ENCODE data around the gene EEF1AKMT2.
"Not testable (repeated sequence)": the region's sequence is repeated elsewhere in the genome, so short reads cannot be mapped to it uniquely, and the experiment has no call there.

The EEF1AKMT2 gene

GRCh38 chr10:124746992-124747391 lies 44.7 kb downstream of the EEF1AKMT2 start:
- H3K4me3 ChIP-seq = no peak overlapping the region
- no peak for DNase-seq (ENCODE audit: low spot score in 2 of 2)
- H3K9me3 ChIP-seq = no peaks in the 10 kb centered on the region
- H3K4me1 ChIP-seq = peaks cover 27% of the 10 kb centered on the region
- H3K36me3 ChIP-seq (replicated peaks) = peaks cover 2% of the 10 kb centered on the region; the same call in 1 of the 2 replicates
- in situ Hi-C loops (cut with MboI; ENCODE audit: low sequenced_read_pairs) = no loop called here
- no peaks in the 10 kb centered on the region for H3K27me3 ChIP-seq (ENCODE audit: low read depth)

DNA sequence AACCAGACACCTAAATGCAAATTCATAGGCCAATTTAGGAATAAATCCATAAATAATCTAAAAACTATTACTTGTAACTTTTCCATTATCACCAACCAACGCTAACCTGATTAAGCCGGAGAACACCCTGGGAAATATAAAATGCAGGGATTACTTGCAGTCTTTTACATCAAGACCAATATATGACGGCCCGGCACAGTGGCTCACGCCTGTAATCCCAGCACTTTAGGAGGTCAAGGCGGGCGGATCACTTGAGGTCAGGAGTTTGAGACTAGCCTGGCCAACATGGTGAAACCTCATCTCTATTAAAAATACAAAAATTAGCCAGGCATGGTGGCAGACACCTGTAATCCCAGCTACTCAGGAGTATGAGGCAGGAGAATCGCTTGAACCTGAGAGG lies 45.2 kb downstream of the EEF1AKMT2 start:
- H3K36me3 ChIP-seq (replicated peaks); H3K9me3 ChIP-seq; H3K27me3 ChIP-seq (ENCODE audit: low read depth); in situ Hi-C loops (cut with MboI; ENCODE audit: low sequenced_read_pairs); H3K4me3 ChIP-seq; DNase-seq (ENCODE audit: low spot score in 2 of 2): not testable (repeated sequence)
- H3K4me1 ChIP-seq = peaks cover 32% of the 10 kb centered on the region

- H3K27me3 ChIP-seq (ENCODE audit: low read depth) = no peaks in the 10 kb centered on the region
- peak in 1 of 2 experiments; percentile 65 for DNase-seq (ENCODE audit: low spot score in 2 of 2)
- in situ Hi-C loops (cut with MboI; ENCODE audit: low sequenced_read_pairs) = no loop called here
- H3K4me3 ChIP-seq = no peak overlapping the region
- peaks cover 2% of the 10 kb centered on the region; the same call in 1 of the 2 replicates for H3K36me3 ChIP-seq (replicated peaks)
- peaks cover 39% of the 10 kb centered on the region for H3K4me1 ChIP-seq
- H3K9me3 ChIP-seq = no peaks in the 10 kb centered on the region
These were observed 46.0 kb downstream of the EEF1AKMT2 start for GRCh38 chr10:124745673-124746072.

DNA sequence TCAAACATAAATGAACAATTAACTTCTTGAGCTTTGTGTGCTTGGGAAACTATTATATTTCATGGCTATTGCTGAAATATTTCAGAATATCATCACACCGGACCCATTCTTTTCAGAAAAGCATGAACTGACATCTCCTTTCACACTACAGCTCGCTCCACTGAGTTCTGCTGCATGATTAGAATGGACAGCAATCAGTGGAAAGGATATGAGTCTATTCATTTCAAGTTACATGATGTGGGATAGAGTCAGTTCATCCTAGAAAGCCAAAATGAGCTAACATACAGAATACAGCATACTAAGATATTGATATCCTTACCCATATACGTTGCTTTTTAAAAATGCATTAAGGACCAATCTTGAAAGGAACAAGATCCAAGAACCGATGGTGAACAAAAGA lies 46.4 kb downstream of the EEF1AKMT2 start:
- peaks cover 41% of the 10 kb centered on the region for H3K4me1 ChIP-seq
- no peaks in the 10 kb centered on the region for H3K9me3 ChIP-seq
- in situ Hi-C loops (cut with MboI; ENCODE audit: low sequenced_read_pairs) = no loop called here
- H3K4me3 ChIP-seq = no peak overlapping the region
- H3K27me3 ChIP-seq (ENCODE audit: low read depth) = no peaks in the 10 kb centered on the region
- peaks cover 2% of the 10 kb centered on the region; the same call in 1 of the 2 replicates for H3K36me3 ChIP-seq (replicated peaks)
- no peak for DNase-seq (ENCODE audit: low spot score in 2 of 2)

GRCh38 chr10:124744102-124745050 lies 47.3 kb downstream of the EEF1AKMT2 start, which contains the start of gene FAM53B:
FAM53B (minus strand) TSS chr10:124744378; CDS start chr10:124706713, 37,665 bp downstream.
- no peaks in the 10 kb centered on the region for H3K9me3 ChIP-seq
- peak; percentile 78 to 86 for DNase-seq (ENCODE audit: low spot score in 2 of 2)
- H3K36me3 ChIP-seq (replicated peaks) = peaks cover 2% of the 10 kb centered on the region; the same call in 1 of the 2 replicates
- H3K4me1 ChIP-seq = peaks cover 49% of the 10 kb centered on the region
- in situ Hi-C loops (cut with MboI; ENCODE audit: low sequenced_read_pairs) = loop anchor here (5.0 kb wide), 2 partner anchors 67 to 217 kb away; no protein-coding TSS in a partner anchor
- no peaks in the 10 kb centered on the region for H3K27me3 ChIP-seq (ENCODE audit: low read depth)
- peak within 1 kb of the TSS; percentile 54 for H3K4me3 ChIP-seq

DNA sequence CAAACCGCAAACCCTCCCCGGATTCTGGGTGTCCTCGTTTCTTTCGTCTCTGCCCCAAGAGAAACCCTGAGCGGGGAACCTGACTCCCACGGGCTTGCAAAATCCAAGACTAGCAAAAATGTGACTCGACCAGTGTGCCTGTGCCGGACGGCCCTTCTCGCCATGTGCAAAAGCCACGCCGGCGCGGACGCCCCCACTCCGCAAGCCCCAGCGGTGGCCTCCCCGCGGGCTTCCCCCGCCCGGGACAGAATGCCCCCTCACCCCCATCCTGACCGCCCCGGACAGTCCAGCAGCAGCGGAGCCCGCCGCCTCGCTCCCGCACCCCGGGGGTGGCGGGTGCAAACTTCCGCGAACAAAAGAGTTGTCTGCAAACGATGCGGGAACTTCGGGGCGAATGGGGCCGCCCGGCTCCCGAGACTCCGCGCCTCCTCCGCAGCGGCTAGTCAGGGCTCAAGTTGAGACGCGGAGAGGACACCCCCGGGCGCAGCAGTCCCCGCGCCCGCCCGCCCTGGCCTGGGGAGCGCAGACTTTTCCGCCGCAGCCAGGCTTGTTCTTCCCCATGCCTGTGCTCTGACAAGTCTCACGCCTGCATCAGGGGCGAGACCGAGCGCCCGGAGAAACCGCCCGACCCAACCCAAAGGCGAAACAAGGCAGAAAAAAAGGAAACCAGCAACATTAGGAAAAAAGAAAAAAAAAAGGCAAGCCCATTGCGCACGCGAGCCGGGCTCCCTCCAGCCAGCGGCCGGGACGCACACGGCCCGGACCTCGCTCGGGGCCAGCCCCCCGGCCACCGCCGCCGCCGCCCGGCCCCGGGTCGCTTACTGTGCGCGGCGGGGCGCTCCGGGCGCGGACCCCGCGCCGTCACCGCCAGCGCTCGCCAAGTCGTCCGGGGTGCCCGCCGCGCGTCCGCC lies 48.2 kb downstream of the EEF1AKMT2 start:
- H3K4me1 ChIP-seq = peaks cover 52% of the 10 kb centered on the region
- peak; percentile 16 to 47 for DNase-seq (ENCODE audit: low spot score in 2 of 2)
- H3K9me3 ChIP-seq = no peaks in the 10 kb centered on the region
- peak overlapping the region; percentile 54 for H3K4me3 ChIP-seq
- in situ Hi-C loops (cut with MboI; ENCODE audit: low sequenced_read_pairs) = loop anchor here (5.0 kb wide), 2 partner anchors 66 to 216 kb away; no protein-coding TSS in a partner anchor
- peaks cover 2% of the 10 kb centered on the region; the same call in 1 of the 2 replicates for H3K36me3 ChIP-seq (replicated peaks)
- no peaks in the 10 kb centered on the region for H3K27me3 ChIP-seq (ENCODE audit: low read depth)

- peaks cover 46% of the 10 kb centered on the region for H3K4me1 ChIP-seq
- DNase-seq (ENCODE audit: low spot score in 2 of 2) = peak; percentile 70 to 78
- H3K36me3 ChIP-seq (replicated peaks) = 0 out of 2 replicates have a peak, but pooled peaks cover 2% of the 10 kb centered on the region
- H3K9me3 ChIP-seq = no peaks in the 10 kb centered on the region
- H3K27me3 ChIP-seq (ENCODE audit: low read depth) = no peaks in the 10 kb centered on the region
- peak overlapping the region; percentile 54 for H3K4me3 ChIP-seq
- in situ Hi-C loops (cut with MboI; ENCODE audit: low sequenced_read_pairs) = loop anchor here (5.0 kb wide), 2 partner anchors 65 to 215 kb away; no protein-coding TSS in a partner anchor
These were observed 49.1 kb downstream of the EEF1AKMT2 start for GRCh38 chr10:124742413-124743190.

GRCh38 chr10:124741922-124742412 lies 49.7 kb downstream of the EEF1AKMT2 start:
- in situ Hi-C loops (cut with MboI; ENCODE audit: low sequenced_read_pairs) = loop anchor here (5.0 kb wide), 2 partner anchors 65 to 215 kb away; no protein-coding TSS in a partner anchor
- peak; percentile 6 to 57 for DNase-seq (ENCODE audit: low spot score in 2 of 2)
- Histone ChIP-seq H3K9me3 (no peaks in the 10 kb centered on the region), H3K4me1 (peaks cover 40% of the 10 kb centered on the region), H3K27me3 (ENCODE audit: low read depth) (no peaks in the 10 kb centered on the region), H3K36me3 (replicated peaks) (0 out of 2 replicates have a peak, but pooled peaks cover 2% of the 10 kb centered on the region), H3K4me3 (peak overlapping the region; percentile 54)

DNA sequence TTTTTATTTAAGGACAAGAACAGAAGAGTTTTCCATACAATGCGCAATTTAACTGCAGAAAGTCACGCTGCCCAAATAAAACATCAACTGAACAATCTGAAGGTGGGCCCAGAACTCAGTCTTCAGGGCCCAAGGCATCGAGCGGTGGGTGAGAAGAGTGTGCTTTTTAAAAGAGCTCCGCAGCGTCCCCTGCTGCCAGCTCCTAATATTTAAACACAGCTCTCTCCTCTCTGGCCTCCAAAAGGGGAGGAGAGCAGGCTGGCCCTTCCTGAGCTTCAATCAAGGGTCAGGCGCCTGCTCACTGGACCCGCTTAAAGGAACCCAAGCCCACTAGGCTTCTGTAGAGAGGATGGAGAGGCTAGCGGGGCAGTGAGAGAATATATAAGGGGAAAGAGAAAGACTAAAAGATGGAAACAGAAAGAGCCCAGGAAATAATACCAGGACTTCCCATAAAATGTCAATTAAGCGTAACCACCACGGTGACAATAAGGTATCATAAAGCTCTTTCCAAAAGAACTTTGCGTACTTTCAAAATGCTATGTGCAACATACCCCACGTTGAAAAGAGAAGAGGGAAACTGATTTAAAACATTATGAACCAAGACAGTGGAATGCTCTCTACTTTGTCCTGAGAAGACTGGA lies 50.3 kb downstream of the EEF1AKMT2 start:
- in situ Hi-C loops (cut with MboI; ENCODE audit: low sequenced_read_pairs) = loop anchor here (5.0 kb wide), 2 partner anchors 64 to 214 kb away; no protein-coding TSS in a partner anchor
- no peaks in the 10 kb centered on the region for H3K36me3 ChIP-seq (replicated peaks)
- H3K4me3 ChIP-seq = peak overlapping the region; percentile 54
- H3K9me3 ChIP-seq = no peaks in the 10 kb centered on the region
- peak; percentile 82 to 91 for DNase-seq (ENCODE audit: low spot score in 2 of 2)
- H3K4me1 ChIP-seq = peaks cover 36% of the 10 kb centered on the region
- H3K27me3 ChIP-seq (ENCODE audit: low read depth) = no peaks in the 10 kb centered on the region

DNA sequence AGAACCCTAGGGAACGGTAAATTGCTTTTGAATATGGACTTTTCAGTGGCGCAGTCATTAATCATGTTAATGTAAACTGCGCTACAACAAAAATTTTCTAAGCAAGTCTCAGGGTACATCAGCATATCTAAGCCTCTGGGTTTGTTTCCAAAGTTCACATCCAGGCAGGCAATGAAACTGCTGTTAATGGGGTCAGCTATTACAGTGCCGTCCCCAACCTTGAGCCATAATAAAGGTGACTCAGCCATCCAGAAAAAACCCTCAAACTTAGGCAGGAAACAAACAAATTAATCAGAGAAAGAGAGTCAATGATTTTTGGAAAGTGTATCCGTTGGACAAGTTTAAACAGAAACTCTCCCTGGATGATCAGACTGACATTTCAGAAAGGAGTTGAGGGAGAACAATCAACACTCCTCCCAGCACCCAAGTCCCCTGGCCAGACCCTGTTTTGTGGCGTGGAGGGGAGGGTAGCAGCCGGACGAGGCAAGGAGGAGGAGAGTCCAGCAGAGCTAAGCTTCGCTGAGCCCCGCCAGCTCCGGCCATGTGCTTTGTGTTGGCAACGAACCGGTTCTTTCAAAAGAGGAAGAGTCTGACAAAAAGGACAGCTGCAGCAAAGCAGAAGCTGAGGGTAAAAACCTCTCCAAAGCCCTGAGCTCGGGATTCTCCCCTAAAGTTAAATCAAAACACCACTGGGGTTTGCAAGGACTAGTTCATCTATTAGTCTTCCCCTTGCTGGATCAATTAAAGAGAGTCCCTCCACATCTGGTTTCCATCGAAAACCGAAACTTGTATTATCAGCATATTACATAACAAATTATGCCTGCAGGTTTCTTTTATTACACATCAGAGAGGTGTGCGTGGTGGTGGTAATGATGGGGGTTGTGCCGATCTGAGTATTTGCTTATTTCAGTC lies 51.1 kb downstream of the EEF1AKMT2 start:
- in situ Hi-C loops (cut with MboI; ENCODE audit: low sequenced_read_pairs) = loop anchor here (5.0 kb wide), 2 partner anchors 63 to 213 kb away; no protein-coding TSS in a partner anchor
- peak; percentile 72 to 92 for DNase-seq (ENCODE audit: low spot score in 2 of 2)
- Histone ChIP-seq H3K4me1 (peaks cover 36% of the 10 kb centered on the region), H3K36me3 (replicated peaks) (no peaks in the 10 kb centered on the region), H3K9me3 (no peaks in the 10 kb centered on the region), H3K27me3 (ENCODE audit: low read depth) (no peaks in the 10 kb centered on the region), H3K4me3 (peak overlapping the region; percentile 2; the same call in 1 of the 2 replicates)

DNA sequence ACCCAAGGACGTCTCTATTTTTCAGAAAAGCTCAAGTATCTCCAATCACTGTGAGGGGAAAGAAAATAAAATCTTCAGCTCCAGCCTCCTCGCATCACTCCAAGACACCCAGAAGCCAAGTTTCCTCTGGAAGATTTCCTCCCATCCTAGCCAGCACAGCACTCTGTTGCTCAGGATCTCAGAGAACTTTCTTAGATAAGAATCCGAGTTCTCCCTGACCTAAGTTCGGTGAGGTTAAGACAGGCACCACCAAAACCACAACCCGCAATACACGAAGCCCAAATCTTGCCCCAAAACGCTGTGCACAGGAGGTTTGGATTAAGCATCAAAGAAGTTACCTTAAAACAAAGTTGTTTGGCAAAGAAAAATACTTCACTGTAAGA lies 51.7 kb downstream of the EEF1AKMT2 start:
- H3K4me1 ChIP-seq = peaks cover 32% of the 10 kb centered on the region
- no peaks in the 10 kb centered on the region for H3K9me3 ChIP-seq
- no peak overlapping the region for H3K4me3 ChIP-seq
- in situ Hi-C loops (cut with MboI; ENCODE audit: low sequenced_read_pairs) = loop anchor here (5.0 kb wide), 2 partner anchors 63 to 213 kb away; no protein-coding TSS in a partner anchor
- no peaks in the 10 kb centered on the region for H3K27me3 ChIP-seq (ENCODE audit: low read depth)
- peak in 1 of 2 experiments; percentile 60 for DNase-seq (ENCODE audit: low spot score in 2 of 2)
- H3K36me3 ChIP-seq (replicated peaks) = no peaks in the 10 kb centered on the region
